Measurements from ENCODE around the gene DDX49. TPM values are rescaled to one million over a fixed set of nuclear protein-coding genes. Genes with fewer than 3 reads are reported as not detected.

Gene DDX49
- total RNA-seq, 2 experiments from 2014 or later, result 47.9 to 49.7 TPM

- TF ChIP-seq, protein P1, sequence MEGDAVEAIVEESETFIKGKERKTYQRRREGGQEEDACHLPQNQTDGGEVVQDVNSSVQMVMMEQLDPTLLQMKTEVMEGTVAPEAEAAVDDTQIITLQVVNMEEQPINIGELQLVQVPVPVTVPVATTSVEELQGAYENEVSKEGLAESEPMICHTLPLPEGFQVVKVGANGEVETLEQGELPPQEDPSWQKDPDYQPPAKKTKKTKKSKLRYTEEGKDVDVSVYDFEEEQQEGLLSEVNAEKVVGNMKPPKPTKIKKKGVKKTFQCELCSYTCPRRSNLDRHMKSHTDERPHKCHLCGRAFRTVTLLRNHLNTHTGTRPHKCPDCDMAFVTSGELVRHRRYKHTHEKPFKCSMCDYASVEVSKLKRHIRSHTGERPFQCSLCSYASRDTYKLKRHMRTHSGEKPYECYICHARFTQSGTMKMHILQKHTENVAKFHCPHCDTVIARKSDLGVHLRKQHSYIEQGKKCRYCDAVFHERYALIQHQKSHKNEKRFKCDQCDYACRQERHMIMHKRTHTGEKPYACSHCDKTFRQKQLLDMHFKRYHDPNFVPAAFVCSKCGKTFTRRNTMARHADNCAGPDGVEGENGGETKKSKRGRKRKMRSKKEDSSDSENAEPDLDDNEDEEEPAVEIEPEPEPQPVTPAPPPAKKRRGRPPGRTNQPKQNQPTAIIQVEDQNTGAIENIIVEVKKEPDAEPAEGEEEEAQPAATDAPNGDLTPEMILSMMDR (IDR thresholded peaks at IDR 0.05), result no peak
- Histone ChIP-seq H3K4me1 (ENCODE audit: insufficient read depth, low read length) (peaks cover 41% of the 10 kb centered on the region), H3K9me3 (ENCODE audit: control insufficient read depth in 1 of 2, insufficient read depth in 1 of 2, low read length in 2 of 2) (no peaks in the 10 kb centered on the region), H3K27me3 (ENCODE audit: control insufficient read depth in 1 of 2, insufficient read depth in 2 of 2, low read length in 2 of 2) (no peaks in the 10 kb centered on the region), H3K36me3 (ENCODE audit: insufficient read depth, low read length) (peaks cover 48% of the 10 kb centered on the region), H3K4me3 (ENCODE audit: low read length) (peak overlapping the region; percentile 65), H3K27ac (ENCODE audit: low read depth in 1 of 2, low read length in 2 of 2) (peak overlapping the region in 1 of 2 donors; percentile 56)
- no peaks in the 10 kb centered on the region for H3K27me3 Mint-ChIP-seq
- peaks cover 42% of the 10 kb centered on the region for H3K4me1 Mint-ChIP-seq (ENCODE audit: low read depth)
- H3K36me3 Mint-ChIP-seq (ENCODE audit: low read depth), result peaks cover 65% of the 10 kb centered on the region
- DNase-seq (no peak), ATAC-seq (ENCODE audit: poor library complexity) (no peak)
- H3K27ac Mint-ChIP-seq, result peak overlapping the region; percentile 66
- no peaks in the 10 kb centered on the region for H3K9me3 Mint-ChIP-seq
- POLR2A ChIA-PET, result interaction anchor here (1.1 to 2.7 kb wide), 4 partner anchors 15 to 363 kb away, joined by 3 to 23 read pairs (median 13); partner anchors contain the start of genes KXD1, REX1BD and UBA52
- CTCF ChIA-PET, result no interaction called here
- intact Hi-C loops (cut with DNase I, micrococcal nuclease), result loop anchor here in 1 of 2 experiments (2.0 kb wide), 1 partner anchor 20 kb away; the partner anchor contains the start of gene HOMER3
- H3K4me3 Mint-ChIP-seq, result peak overlapping the region; percentile 84
These were observed 885 bp downstream of the DDX49 start for GRCh38 chr19:18920400-18920799.

DNA sequence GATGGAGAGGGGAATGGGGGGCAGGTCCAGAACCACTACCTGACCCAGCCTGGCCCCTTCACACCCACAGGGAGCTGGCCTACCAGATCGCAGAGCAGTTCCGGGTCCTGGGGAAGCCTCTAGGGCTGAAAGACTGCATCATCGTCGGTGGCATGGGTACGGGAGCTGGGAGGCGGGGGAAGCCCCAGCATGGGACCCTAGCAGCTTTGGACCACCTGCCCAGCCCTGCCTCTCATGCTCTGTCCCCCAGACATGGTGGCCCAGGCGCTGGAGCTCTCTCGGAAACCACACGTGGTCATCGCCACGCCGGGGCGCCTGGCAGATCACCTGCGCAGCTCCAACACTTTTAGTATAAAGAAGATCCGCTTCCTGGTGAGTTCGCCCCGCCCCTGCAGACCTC is 2.1 kb downstream of the DDX49 start:
- ATAC-seq (ENCODE audit: poor library complexity), result no peak
- TF ChIP-seq, protein P1 (IDR thresholded peaks at IDR 0.05), result no peak
- H3K4me1 ChIP-seq (ENCODE audit: insufficient read depth, low read length), result peaks cover 36% of the 10 kb centered on the region
- Mint-ChIP-seq H3K27ac (no peak overlapping the region), H3K4me3 (peak overlapping the region; percentile 68), H3K4me1 (ENCODE audit: low read depth) (peaks cover 34% of the 10 kb centered on the region), H3K36me3 (ENCODE audit: low read depth) (peaks cover 72% of the 10 kb centered on the region), H3K27me3 (no peaks in the 10 kb centered on the region), H3K9me3 (no peaks in the 10 kb centered on the region)
- ChIA-PET POLR2A (no interaction called here), CTCF (no interaction called here)
- H3K9me3 ChIP-seq (ENCODE audit: control insufficient read depth in 1 of 2, insufficient read depth in 1 of 2, low read length in 2 of 2), result no peaks in the 10 kb centered on the region
- H3K27ac ChIP-seq (ENCODE audit: low read depth in 1 of 2, low read length in 2 of 2), result no peak overlapping the region
- no peak overlapping the region for H3K4me3 ChIP-seq (ENCODE audit: low read length)
- H3K27me3 ChIP-seq (ENCODE audit: control insufficient read depth in 1 of 2, insufficient read depth in 2 of 2, low read length in 2 of 2), result no peaks in the 10 kb centered on the region
- H3K36me3 ChIP-seq (ENCODE audit: insufficient read depth, low read length), result peaks cover 47% of the 10 kb centered on the region
- DNase-seq, result no peak
- intact Hi-C loops (cut with DNase I, micrococcal nuclease), result loop anchor here in 1 of 2 experiments (2.0 kb wide), 1 partner anchor 19 kb away; the partner anchor contains the start of gene HOMER3

DNA sequence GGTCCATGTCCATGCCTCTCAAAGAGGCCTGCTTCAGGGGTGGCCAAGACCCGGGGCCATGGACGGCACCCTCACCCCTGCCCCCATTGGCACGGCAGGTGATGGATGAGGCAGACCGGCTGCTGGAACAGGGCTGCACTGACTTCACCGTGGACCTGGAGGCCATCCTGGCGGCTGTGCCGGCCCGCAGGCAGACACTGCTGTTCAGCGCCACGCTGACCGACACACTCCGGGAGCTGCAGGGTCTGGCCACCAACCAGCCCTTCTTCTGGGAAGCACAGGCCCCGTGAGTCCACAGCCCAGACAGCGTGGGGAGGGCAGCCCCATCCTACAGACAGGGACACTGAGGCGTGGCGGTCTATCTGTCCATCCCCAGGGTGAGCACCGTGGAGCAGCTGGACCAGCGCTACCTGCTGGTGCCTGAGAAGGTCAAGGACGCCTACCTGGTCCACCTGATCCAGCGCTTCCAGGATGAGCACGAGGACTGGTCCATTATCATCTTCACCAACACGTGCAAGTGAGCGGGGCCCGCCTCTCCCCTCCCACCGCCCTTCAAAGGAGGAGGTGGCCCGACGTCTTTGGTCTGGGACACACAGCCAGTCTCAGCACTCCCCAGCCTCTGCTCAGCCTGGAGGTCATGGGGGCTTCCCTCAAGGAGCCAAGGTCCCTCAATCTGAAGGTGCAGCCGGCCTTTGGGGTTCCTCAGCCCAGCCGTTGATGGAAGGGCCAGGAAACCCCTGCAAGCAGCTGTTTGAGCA is 2.9 kb downstream of the DDX49 start:
- H3K36me3 Mint-ChIP-seq (ENCODE audit: low read depth), result peaks cover 72% of the 10 kb centered on the region
- H3K4me3 Mint-ChIP-seq, result no peak overlapping the region
- no peak overlapping the region for H3K27ac ChIP-seq (ENCODE audit: low read depth in 1 of 2, low read length in 2 of 2)
- intact Hi-C loops (cut with DNase I, micrococcal nuclease), result no loop called here
- ChIA-PET CTCF (no interaction called here), POLR2A (no interaction called here)
- no peaks in the 10 kb centered on the region for H3K9me3 ChIP-seq (ENCODE audit: control insufficient read depth in 1 of 2, insufficient read depth in 1 of 2, low read length in 2 of 2)
- peaks cover 29% of the 10 kb centered on the region for H3K4me1 ChIP-seq (ENCODE audit: insufficient read depth, low read length)
- H3K36me3 ChIP-seq (ENCODE audit: insufficient read depth, low read length), result peaks cover 47% of the 10 kb centered on the region
- DNase-seq, result no peak
- H3K27me3 ChIP-seq (ENCODE audit: control insufficient read depth in 1 of 2, insufficient read depth in 2 of 2, low read length in 2 of 2), result no peaks in the 10 kb centered on the region
- H3K27me3 Mint-ChIP-seq, result no peaks in the 10 kb centered on the region
- H3K4me1 Mint-ChIP-seq (ENCODE audit: low read depth), result peaks cover 27% of the 10 kb centered on the region
- H3K4me3 ChIP-seq (ENCODE audit: low read length), result no peak overlapping the region
- no peaks in the 10 kb centered on the region for H3K9me3 Mint-ChIP-seq
- TF ChIP-seq, protein P1 (IDR thresholded peaks at IDR 0.05), result no peak
- H3K27ac Mint-ChIP-seq, result no peak overlapping the region
- no peak for ATAC-seq (ENCODE audit: poor library complexity)

Measured in CD4-positive, alpha-beta T cell (primary cell).